GM21723 (cell line): Measurements from ENCODE around the gene ALDH1L2.
A peak's percentile ranks its signal among the peaks of the same experiment; 100 is the strongest.

Experiments used
- ATAC-seq: cut with Tn5 transposase; IDR thresholded peaks from one replicate; pipeline ENCODE4 v1.9.1; 2021; ENCODE audit warnings: mild to moderate bottlenecking, moderate library complexity; ENCODE audit not compliant: unreplicated experiment

Gene ALDH1L2

DNA sequence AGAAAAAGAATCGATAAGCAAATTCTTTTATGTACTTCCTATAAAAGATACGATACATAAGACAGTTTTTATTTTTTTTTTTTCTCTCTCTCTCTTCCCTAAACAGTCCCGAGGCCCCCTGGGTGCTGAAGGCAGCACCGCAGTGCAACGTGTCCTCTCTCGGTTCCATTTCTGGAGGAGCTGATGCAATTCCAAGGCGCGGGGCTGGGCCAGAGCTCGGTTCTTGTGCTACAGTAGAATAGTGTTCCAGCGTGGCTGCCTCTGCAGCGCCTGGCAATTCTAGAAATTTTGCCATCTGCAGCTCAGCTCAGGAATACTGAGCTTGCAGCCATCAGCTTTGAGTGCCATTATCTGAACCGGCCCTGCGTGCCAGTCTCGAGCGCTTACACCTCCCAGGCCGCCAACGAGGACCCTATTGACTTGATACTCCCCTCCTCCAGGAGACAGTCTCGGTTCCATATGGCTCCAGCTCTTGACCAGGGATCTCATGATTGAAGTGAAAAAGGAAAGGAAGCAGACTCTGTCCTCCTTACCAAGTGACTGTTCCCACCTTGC lies 630 bp downstream of the ALDH1L2 start:
- ATAC-seq, result peak; percentile 27

DNA sequence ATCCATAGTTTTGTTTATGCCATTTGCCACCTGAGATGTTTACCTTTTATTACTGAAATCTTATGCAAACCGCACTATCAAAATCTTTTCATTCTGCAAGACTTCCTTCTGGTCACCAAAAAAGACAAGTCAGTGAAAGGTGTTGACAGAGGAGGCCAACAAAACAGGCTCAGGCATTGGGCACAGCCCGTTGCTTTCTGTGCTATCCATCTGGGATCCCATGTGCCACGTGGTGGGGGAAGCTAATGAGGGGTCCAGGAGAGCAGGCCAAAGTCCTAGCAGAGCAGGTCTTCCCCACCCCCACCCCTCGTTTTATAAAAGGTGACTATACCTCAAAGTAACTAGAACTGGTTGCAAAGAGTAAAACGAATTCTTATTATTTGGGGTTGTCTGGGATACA lies 1.2 kb downstream of the ALDH1L2 start:
- ATAC-seq, result no peak

DNA sequence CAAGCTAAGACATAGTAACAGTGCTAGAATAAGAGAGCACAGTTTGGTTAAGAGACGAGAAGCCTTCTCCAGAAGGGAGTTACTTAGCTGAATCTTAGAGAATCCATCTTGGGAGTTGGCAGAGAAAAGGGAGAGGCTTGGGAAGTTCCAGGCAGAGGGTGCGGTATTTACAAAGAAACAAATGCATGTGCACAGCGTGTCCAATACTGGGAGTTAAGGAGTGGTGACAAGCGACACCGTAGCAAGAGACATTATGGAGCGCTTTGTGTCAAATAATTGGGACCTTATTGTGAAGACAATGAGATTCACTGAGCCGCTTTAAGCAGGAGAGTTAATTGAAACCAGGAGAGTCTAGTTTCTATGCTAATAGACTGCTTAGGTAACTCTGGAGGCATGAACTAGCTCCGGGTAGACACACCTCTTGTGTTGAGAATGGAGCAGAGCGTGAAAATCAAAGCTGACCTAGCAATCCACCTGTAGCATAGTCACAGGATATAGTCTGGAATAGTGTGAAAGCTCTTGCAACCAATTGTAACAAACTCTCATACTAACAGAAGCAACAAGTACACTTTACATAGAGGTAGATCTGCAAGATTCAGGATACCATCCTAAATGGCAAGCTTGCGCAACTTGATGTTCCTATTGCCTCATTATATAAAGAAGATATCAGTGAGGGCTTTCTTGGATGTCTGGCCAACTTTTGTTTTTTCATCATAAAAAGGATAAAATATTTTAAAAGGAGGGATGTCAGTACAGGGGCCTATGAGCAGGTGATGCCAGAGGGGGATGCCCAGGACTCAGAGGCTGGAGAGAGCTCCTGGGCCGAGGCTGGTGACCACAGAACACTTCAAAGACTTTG lies 5.3 kb downstream of the ALDH1L2 start:
- no peak for ATAC-seq

- ATAC-seq, result no peak
Observed at GRCh38 chr12:105077435-105077834, 6.8 kb downstream of the ALDH1L2 start.

DNA sequence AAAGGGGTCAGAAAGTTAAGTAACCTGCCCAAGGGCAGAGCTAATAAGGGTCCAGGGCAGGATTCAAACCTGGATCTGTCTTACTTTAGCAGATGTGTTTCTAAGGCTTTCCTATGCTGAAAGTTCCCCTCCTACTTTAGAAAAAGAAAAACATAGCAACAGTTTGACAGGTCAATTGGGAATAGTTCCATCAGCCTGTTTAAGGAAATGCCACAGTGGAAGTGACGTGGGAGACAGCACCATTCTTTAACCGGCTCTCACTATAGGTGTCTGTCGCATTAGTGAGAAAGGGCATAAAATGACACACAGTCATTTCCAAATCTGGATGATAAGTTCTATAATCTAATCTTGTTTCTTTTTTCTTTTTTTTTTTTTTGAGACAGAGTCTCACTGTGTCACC lies 7.3 kb downstream of the ALDH1L2 start:
- no peak for ATAC-seq

DNA sequence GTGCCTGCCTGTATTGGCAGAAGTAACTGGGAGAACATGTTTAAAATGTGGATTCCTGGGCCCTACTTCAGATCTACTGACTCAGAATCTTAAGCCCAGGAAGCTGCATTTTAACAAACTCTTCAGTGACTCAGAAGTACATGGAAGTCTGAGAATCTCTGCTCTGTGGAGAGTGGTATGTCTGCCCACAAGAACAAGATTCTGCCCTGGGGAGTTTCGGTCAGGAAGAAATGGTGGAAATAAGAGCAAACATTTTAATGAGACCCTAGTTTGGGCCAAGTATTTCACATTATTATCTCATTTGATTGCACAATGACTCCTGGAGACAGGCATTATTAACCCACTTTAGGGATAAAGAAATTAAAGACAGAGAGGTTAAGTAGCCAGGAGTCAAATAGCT lies 8.2 kb downstream of the ALDH1L2 start:
- no peak for ATAC-seq

DNA sequence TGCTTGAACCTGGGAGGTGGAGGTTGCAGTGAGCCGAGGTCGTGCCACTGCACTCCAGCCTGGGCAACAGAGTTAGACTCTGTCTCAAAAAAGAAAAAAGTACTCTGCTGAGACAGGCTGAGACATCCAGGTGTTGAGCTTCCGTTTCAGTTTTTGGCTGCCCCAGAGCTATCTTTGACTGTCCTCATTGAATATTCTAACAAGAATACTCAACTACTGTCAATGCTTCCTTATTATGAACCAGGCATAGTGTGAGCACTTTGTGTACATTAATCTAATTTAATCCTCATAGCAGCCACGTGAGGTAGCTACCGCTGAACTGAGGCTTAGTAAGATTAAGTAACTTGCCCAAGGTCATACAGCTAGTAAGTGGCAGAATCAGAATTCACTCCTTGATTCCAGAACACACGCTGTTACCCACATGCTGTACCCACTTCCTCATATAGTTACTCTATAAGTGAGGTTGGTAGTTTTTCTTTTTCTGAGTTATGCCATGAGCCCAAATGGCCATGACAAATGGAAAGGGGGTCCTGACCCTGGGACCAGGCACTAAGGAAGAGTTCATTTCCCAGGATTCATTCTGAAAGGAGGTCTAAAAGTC lies 11.3 kb downstream of the ALDH1L2 start:
- peak; percentile 72 for ATAC-seq

- no peak for ATAC-seq
Observed at GRCh38 chr12:105071981-105072380, 12.3 kb downstream of the ALDH1L2 start.

GRCh38 chr12:105069936-105070702 lies 14.1 kb downstream of the ALDH1L2 start:
- ATAC-seq, result no peak

DNA sequence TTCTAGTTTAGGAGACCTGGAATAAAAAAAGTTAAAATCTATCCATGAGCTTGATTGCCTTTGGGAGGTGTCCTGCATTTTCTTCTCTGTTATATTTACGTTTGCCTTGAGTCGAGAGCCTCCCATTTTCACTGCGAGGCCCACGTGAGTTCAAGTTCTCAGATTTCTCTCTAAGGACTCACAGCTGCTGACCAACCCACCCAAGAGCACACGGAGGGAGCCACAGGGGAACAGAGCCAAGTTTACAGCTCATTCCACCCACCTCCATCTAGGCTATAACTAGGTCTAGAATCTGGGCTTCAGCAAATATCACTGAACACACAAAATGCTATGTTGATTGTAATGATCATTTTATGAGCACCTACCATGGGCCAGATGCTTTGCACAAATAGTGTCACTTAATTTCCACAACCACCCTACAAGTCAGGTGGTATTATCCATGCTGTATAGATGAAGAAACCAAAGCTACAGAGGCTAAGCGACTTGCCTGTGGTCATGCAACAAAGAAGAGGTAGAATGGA lies 16.7 kb downstream of the ALDH1L2 start:
- no peak for ATAC-seq

DNA sequence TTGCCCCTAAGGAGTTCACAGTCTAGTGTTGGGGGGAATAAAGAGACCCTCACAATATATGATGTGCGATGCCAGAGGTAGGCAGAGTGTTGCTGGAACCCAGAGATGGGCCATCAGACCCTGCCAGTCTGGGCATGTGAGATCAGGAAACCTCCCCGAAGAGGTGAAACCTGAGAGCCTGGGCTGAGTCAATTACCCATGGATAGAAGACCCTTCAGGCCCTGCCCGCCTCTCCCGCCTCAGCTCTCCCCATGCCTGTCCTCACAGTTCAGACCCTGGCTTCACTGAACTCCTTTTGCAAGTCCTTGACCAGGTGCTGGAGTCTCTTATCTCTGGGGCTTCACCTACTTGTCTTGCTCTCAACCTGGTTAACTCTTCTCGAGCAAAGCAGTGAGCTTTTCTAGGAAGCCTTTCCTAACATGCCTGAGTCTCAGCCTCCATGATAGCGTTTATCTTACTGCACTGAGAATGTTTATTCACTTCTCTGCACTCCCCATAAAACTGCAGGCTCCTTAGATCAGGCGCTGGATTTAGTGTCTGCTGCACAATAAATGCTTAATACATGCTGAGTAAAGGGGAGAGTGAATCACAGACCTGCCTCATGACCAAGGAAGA lies 19.6 kb downstream of the ALDH1L2 start:
- no peak for ATAC-seq

DNA sequence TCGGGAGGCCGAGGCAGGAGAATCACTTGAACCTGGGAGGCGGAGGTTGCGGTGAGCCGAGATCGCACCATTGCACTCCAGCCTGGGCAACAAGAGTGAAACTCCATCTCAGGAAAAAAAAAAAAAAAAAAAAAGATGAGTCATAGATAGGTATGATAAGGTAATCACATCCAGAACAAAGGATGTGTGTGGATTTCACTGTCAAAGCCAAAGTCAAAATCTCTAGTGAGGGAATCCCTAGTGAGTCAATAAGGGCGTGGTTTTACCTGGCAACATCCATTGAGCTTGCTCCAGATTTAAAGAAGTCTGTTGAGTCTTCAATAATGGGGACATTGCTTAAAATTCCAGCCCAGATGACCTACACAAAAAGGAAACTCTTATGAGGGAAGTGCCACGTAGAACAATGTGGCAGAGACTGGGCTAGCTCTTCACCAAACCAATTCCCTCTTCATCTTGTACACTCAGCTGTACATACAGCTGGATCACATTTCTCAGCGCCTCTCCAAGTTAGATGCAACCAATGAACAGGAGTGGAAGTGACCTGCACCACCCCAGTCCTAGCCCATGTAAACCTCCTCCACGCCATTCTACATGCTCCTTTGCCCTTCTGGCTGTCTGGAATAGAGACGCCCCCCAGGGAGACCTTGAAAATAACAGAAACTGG lies 23.4 kb downstream of the ALDH1L2 start:
- ATAC-seq, result no peak

- no peak for ATAC-seq
Observed at GRCh38 chr12:105057174-105057573, 27.1 kb downstream of the ALDH1L2 start.

GRCh38 chr12:105053116-105053572 lies 31.1 kb downstream of the ALDH1L2 start:
- peak; percentile 72 for ATAC-seq

GRCh38 chr12:105051981-105052380 lies 32.3 kb downstream of the ALDH1L2 start:
- no peak for ATAC-seq

DNA sequence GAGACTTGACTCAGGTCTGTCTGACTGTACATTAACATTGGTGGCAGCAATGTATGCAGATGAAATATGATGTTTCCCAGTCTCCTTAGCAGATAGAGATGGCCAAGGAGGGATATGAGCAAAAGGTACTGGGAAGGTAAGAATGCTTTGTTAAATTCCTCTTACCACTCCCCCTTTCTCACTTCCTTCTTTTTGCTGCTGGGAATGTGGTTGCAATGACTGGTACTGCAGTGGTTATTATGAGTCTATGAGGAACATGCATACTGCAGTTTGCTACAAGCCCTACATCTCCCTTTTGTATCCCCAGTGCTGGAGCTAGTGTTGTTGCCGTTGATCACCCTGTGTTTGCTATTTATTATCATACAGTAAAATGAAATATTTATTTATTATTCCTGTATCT lies 35.9 kb downstream of the ALDH1L2 start:
- no peak for ATAC-seq

GRCh38 chr12:105047308-105047707 lies 37.0 kb downstream of the ALDH1L2 start:
- no peak for ATAC-seq

GRCh38 chr12:105041186-105041585 lies 43.1 kb downstream of the ALDH1L2 start:
- no peak for ATAC-seq

- no peak for ATAC-seq
Observed at GRCh38 chr12:105040476-105040875, 43.8 kb downstream of the ALDH1L2 start.
